ENCODE measurements around the gene YJU2.
"Not testable (repeated sequence)": the region's sequence is repeated elsewhere in the genome, so short reads cannot be mapped to it uniquely, and the experiment has no call there.

The YJU2 gene

DNA sequence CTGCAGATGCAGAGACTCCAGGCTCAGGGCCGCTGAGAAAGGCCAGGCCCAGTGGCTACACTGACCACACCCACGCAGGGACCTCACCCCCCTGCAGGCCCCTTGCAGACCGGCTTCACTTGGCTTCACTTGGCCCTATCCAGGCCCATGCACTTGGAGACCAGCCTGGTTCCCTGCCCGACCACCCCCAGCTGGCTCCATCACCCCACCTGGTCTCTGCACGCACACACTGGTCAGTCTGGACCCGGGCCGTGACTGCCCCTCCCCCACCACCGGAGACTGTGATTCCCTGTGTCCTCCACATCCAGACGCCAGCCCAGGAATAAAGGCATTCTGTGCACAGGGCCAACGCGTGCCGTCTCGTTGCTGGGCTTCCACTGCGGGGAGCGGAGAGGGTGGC, 22.4 kb upstream of the YJU2 start:
- Histone ChIP-seq H3K27me3 (peaks cover 0 to 28% of the 10 kb centered on the region in 2 donors), H3K4me1 (no peaks in the 10 kb centered on the region), H3K36me3 (no peaks in the 10 kb centered on the region), H3K9me3 (no peaks in the 10 kb centered on the region), H3K27ac (no peak overlapping the region), H3K4me3 (no peak overlapping the region)
- intact Hi-C loops (cut with DNase I; ENCODE audit: low total_unique reads), result no loop called here
- TF ChIP-seq, protein P1, sequence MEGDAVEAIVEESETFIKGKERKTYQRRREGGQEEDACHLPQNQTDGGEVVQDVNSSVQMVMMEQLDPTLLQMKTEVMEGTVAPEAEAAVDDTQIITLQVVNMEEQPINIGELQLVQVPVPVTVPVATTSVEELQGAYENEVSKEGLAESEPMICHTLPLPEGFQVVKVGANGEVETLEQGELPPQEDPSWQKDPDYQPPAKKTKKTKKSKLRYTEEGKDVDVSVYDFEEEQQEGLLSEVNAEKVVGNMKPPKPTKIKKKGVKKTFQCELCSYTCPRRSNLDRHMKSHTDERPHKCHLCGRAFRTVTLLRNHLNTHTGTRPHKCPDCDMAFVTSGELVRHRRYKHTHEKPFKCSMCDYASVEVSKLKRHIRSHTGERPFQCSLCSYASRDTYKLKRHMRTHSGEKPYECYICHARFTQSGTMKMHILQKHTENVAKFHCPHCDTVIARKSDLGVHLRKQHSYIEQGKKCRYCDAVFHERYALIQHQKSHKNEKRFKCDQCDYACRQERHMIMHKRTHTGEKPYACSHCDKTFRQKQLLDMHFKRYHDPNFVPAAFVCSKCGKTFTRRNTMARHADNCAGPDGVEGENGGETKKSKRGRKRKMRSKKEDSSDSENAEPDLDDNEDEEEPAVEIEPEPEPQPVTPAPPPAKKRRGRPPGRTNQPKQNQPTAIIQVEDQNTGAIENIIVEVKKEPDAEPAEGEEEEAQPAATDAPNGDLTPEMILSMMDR (IDR thresholded peaks at IDR 0.05), result no peak
- DNase-seq, result no peak

DNA sequence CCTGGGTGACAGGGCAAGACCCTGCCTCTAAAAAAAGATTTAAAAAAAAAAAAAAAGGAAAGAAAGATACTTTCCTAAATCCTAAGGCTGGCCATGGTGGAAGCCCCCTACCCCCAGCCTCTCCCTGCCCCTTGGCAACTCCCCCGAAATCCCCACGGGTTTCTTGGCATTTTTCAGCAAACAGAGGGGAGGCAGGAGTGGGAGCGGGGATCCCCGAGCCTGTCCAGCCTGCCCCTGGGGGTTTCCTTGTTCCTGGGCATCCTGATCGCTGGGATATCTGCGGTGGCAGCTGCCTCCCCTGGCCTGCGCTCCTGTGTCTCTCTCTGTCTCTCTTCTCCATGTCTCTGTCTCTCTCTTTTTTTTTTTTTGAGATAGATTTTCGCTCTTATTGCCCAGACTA, 21.0 kb upstream of the YJU2 start:
- Histone ChIP-seq H3K4me3 (no peak overlapping the region), H3K36me3 (no peaks in the 10 kb centered on the region)
- intact Hi-C loops (cut with DNase I; ENCODE audit: low total_unique reads), result no loop called here

DNA sequence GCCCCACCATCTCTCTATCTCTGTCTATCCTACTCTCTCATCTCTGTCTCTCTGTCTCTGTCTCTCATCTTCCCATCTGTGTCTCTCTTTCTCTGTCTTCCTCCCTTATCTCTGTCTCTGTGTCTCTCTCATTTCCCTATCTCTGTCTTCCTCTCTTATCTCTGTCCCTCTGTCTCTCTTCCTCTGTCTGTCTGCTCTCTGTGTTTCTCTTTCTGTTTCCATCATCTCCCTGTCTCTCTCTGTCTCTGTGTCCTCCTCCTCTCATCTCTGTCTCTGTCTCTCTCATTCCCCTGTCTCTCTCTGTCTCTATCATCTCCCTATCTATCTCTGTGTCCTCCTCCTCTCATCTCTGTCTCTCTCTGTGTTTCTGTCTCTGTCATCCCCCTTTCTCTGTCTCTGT, 19.1 kb upstream of the YJU2 start:
- no peak for DNase-seq
- TF ChIP-seq, protein P1 (IDR thresholded peaks at IDR 0.05), result no peak
- intact Hi-C loops (cut with DNase I; ENCODE audit: low total_unique reads), result no loop called here
- Histone ChIP-seq H3K27ac (no peak overlapping the region), H3K4me1 (no peaks in the 10 kb centered on the region), H3K36me3 (no peaks in the 10 kb centered on the region), H3K27me3 (peaks cover 0 to 52% of the 10 kb centered on the region in 2 donors), H3K9me3 (no peaks in the 10 kb centered on the region), H3K4me3 (no peak overlapping the region)

More for the DNA sequence above, 21.0 kb upstream of the YJU2 start:
- DNase-seq, result no peak
- Histone ChIP-seq H3K4me1 (no peaks in the 10 kb centered on the region), H3K27ac (no peak overlapping the region), H3K27me3 (peaks cover 0 to 42% of the 10 kb centered on the region in 2 donors), H3K9me3 (no peaks in the 10 kb centered on the region)
- TF ChIP-seq, protein P1 (IDR thresholded peaks at IDR 0.05), result no peak

DNA sequence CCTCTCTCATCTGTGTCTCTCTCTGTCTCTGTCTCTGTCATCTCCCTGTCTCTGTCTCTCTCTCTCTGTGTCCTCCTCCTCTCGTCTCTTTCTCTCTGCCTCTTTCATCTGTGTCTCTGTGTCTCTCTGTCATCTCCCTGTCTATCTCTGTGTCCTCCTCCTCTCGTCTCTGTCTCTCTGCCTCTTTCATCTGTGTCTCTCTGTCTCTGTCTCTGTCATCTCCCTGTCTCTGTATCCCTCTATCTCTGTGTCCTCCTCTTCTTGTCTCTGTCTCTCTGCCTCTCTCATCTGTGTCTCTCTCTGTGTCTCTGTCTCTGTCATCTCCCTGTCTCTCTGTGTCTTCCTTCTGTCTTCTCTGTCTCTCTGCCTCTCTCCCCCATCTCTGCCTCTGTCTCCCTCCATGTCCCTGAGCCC, 18.1 kb upstream of the YJU2 start:
- Histone ChIP-seq H3K4me3 (no peak overlapping the region), H3K27ac (no peak overlapping the region), H3K27me3 (peaks cover 0 to 62% of the 10 kb centered on the region in 2 donors)

DNA sequence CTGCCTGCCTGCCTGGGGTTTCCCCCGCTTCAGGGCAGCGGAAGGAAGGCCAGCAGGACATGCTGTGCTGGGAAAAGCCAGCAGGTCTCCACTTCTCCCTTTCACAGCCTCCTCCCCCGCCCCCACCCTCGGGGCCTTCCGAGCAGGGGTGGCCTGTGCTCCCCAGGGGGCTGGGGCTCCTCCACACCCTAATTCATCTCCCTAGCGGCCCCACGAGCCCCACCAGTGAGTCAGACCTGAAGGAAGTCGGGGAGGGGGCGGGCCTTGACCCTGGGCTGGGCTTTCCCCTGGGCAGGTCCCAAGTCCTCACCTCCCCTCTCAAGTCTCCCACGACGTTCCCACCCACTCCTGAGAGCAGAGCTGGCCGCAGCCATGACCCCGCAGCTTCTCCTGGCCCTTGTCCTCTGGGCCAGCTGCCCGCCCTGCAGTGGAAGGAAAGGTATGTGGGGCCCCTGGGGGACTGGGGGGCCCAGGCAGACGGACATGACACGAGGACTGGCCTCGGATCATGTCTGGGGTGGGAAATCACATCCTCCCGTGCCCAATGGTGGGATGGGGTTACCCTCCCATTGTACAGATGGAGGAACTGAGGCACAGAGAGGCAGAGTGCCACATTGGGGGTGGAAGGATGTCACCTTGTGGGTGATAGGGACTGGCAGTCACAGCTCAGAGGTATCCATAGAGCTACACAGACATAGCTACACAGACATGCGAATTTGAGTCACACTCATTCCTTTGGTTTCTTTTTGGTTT, 17.5 kb upstream of the YJU2 start, which contains the start of gene EBI3:
EBI3 (plus strand) TSS at position 345 of the 753 bp plus-strand sequence; CDS start at position 373, 28 bp downstream.
- H3K27me3 ChIP-seq, result peaks cover 0 to 68% of the 10 kb centered on the region in 2 donors
- intact Hi-C loops (cut with DNase I; ENCODE audit: low total_unique reads), result no loop called here
- no peak within 1 kb of the TSS for H3K4me3 ChIP-seq
- no peaks in the 10 kb centered on the region for H3K9me3 ChIP-seq
- no peaks in the 10 kb centered on the region for H3K4me1 ChIP-seq
- TF ChIP-seq, protein P1 (IDR thresholded peaks at IDR 0.05), result no peak
- no peak within 1 kb of the TSS for H3K27ac ChIP-seq
- H3K36me3 ChIP-seq, result no peaks in the 10 kb centered on the region
- peak in 1 of 2 donors; percentile 27 for DNase-seq

More for the DNA sequence above, 18.1 kb upstream of the YJU2 start:
- Histone ChIP-seq H3K4me1 (no peaks in the 10 kb centered on the region), H3K9me3 (no peaks in the 10 kb centered on the region), H3K36me3 (no peaks in the 10 kb centered on the region)
- DNase-seq, result no peak
- intact Hi-C loops (cut with DNase I; ENCODE audit: low total_unique reads), result no loop called here
- TF ChIP-seq, protein P1 (IDR thresholded peaks at IDR 0.05), result no peak

DNA sequence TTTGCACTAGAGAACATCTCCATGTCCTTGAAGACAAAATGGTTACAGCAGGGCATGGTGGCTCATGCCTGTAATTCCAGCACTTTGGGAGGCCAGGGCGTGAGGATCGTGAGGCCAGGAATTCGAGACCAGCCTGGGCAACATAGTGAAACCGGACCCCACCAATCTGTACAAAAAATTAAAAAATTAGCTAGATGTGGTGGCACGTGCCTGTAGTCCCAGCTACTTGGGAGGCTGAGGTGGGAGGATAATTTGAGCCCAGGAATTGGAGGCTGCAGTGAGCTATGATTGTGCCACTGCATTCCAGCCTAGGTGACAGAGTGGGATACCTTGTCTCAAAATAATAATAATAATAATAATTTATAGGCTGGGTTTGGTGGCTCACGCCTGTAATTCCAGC, 16.6 kb upstream of the YJU2 start:
- intact Hi-C loops (cut with DNase I; ENCODE audit: low total_unique reads); H3K4me1 ChIP-seq; H3K4me3 ChIP-seq; H3K27ac ChIP-seq; DNase-seq; H3K36me3 ChIP-seq; H3K9me3 ChIP-seq: not testable (repeated sequence)
- H3K27me3 ChIP-seq, result peaks cover 0 to 77% of the 10 kb centered on the region in 2 donors

DNA sequence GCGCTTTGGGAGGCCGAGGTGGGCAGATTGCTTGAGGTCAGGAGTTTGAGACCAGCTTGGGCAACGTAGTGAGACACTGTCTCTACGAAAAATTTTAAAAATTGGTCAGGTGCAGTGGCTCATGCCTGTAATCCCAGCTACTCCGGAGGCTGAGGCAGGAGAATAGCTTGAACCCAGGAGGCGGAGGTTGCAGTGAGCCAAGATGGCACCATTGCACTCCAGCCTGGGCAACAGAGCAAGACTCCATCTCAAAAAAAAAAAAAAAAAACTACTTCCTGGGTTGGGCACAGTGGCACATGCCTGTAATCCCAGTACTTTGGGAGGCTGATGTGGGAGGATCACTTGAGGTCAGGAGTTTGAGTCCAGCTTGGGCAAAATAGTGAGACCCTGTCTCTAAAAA, 15.4 kb upstream of the YJU2 start:
- H3K27me3 ChIP-seq, result peaks cover 0 to 79% of the 10 kb centered on the region in 2 donors
- intact Hi-C loops (cut with DNase I; ENCODE audit: low total_unique reads); H3K27ac ChIP-seq; H3K4me3 ChIP-seq; H3K36me3 ChIP-seq; H3K4me1 ChIP-seq; DNase-seq; H3K9me3 ChIP-seq: not testable (repeated sequence)

DNA sequence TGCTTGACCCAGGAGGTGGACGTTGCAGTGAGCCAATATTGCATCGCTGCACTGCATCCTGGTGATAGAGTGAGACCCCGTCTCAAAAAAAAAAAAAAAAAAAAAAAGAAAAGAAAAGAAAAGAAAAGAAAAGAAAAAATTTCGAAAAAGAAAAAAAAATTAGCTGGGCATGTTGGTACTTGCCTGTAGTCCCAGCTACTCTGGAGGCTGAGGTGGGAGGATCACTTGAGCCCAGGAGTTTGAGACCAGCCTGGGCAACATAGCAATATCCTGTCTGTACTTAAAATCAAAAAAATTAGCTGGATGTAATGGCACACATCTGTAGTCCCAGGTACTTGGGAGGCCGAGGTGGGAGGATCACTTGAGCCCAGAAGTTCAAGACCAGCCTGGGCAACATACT, 14.7 kb upstream of the YJU2 start:
- peaks cover 0 to 81% of the 10 kb centered on the region in 2 donors for H3K27me3 ChIP-seq
- H3K9me3 ChIP-seq; DNase-seq; H3K36me3 ChIP-seq; intact Hi-C loops (cut with DNase I; ENCODE audit: low total_unique reads); H3K4me3 ChIP-seq; H3K4me1 ChIP-seq; H3K27ac ChIP-seq: not testable (repeated sequence)

Data from tibial artery (tissue), 4 donors.